Activated CD8-positive, alpha-beta memory T cell treated with anti-CD3 and anti-CD28 coated beads for 48 hours (primary cell): ENCODE data around the gene RELCH.

Experiments
- DNase-seq, 3 experiments: peaks; one replicate each; pipeline ENCODE4 v3.0.0-alpha.2; 2020; ENCODE audit warnings: low read depth in 2 of 3, low spot score in 2 of 3

Gene RELCH

DNA sequence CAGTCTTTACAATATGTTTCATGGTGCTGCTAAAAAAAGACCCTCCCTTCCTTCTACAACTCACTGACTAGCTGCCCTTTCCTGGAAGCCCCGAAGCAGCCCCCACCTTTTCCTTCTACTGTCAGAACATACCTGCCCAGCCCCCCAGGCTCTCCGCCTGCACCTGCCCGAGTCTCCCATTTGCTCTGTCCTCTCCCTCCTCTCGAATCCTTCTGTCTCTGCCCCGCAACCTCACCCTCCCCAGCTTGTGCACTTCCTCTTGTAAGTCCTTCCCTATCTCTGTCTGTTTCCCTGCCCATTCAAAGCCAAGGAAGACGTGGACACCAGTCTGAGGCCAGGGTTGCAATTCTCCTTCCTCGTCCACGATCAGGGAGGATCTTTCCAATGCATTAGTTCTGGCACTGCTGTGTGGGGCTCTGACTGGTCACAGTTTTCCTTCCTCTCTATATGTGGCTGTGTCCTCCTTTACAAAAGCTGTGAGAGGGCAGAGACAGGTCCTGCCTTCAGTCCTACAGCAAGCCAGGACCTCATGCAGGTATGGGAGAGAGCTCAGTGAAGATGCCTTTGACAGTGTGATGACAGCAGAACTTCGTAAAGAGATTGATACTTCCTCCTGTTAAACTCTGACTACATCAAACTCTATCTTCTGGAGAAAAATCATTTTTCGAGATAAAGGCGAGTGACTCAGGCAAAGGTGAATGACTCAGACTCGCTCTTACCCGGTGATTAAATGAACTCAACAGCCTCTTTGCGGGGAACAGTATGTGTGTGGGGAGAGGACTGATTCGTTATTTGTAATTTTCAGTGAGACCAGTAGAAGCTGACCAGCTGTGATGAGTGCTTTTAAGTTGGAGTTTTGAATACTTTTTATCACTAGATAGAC, 152.3 kb downstream of the RELCH start:
- no peak for DNase-seq

DNA sequence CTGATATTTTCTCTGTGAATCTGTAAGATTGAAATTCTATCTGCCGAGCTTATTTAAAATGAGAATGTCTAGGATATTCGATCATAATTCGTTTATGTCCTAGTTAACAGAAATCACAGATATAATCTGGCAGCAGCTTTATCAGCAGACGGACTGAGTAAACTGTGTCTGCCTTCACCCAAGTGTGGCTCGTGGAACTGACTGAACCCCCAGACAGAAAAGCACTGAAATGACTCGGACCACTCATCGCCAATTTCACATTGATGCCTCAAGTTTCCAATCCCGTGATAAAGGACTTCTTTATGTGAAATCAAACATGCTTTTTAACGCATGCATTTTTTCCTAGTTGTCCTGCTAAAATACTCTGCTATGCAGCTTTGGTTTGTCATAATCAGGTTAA, 153.9 kb downstream of the RELCH start:
- no peak for DNase-seq

DNA sequence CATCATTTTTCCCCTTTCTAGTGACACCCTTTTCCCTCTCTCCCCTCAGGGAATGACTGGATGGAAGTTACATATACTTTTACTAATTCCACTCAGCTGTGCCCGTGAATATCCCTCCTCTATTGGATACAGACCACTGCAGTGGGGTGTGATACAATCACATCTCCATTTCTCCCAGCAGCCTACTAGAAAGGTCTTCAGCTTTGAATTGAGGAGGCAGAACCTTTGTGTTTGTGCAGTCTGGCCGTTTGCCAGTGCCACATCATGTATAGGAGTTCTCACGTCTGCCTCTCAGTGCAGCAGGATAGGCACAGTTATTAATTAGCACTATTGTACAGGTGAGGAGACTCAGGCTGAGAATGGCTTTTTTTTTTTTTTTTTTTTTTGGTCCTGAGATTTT, 154.4 kb downstream of the RELCH start:
- DNase-seq: no peak

DNA sequence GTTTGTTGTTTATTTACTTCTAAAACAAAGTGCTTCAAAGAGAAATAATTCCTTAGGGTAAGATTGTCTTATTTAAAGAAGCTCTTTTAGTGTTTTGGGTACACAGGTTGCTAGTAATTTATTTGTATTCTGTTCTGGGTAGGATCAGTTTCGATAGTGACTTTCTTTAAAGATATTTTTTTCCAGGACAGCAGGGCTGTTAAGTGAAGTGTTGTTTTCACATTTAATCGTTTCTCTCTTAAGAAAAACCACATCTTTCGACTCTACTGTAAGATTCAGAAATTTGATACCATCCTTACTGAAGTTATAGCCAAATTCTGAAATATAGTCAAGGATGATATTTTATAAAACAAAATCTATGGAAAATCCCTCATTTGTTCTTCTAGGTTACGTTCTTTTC, 155.8 kb downstream of the RELCH start:
- DNase-seq: no peak

DNA sequence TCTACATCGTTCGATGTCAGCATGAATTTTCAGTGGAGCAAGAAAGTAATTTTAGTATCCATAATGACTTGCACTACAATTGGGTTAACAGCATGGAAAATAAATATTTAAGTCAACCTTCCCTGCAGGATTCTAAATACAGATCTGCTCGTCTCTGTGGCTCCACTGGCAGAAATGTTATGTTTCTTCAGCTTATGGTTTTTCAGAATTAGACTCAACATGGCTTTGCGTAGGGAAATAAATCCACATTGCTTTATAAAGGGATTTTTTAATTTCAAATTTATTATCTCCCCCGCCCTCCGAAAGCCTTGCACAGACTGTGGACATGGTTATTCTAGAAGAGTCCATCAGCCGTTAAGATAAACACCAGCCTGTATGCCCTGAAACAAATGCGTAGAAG, 156.3 kb downstream of the RELCH start:
- DNase-seq: no peak

DNA sequence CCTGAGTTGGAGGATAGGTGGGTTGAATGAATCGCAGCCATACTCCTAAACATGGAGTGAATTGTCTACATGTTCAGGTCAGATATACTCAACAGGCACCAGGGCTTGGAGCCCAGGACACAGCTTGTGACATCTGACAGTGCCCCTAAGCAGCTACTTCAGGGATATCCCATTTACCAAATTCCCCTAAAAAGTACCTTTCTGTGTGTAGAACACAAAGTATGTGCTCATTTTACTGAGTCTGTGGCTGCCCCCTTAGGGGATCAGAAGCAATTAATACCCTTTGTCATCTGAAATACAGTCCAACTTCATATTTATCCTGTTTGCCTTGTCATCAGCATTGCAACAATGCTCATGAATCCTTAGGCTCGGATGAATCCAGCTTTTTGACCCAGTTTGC, 158.9 kb downstream of the RELCH start:
- DNase-seq: no peak

DNA sequence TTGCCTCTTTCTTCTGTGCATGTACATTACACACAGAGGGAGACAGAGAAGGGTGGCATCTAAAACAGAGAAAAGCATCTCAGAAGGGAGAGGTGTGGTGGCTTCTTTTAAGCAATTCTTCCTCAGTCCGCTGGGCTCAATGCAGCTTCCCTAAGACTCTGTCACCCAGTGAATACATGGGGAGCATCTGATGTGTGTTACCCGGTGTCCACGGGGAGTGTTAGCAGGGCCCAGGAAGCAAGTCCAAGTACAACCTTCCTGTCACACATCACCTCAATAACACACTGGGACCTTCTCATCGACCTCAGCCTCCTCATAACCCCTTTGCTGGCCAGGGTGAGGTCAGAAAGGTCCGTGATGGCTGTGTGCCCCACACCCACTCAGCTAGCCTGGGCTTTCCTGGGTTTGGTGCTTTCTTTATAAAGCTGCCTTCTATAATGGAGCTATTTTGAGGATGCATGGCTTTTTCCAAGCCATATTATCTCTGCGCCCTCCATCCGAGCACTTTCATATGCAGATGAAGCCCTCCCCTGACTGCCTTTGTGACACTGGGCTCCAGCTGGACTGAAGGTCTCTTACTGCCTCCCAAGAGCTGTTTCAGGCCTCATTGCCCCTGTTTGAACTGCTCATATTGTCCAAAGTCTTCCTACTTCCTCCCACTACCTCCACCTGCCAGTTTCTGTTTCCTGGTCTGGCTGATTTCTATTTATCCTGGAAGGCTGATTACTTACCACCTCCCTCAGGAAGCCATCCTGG, 159.5 kb downstream of the RELCH start:
- no peak for DNase-seq

DNA sequence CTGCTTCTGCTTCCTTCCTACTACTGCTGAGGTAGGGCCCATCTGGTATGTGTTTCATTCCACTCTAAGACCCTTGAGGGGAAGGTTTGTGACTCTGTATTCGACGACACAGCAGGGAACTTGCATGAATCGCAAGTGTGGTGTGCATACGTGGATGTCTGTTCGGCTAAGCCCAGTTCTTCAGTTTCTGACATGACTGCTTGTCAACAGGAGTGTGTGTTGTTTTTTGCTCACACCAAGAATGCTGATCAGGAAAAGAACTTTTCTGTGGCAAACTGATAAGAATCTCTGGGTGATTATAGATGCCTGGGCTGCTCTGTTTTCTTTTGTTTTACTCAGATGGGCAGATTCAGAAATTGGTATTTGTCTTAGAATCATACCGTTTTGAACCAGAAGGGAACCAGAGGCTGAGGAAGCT, 160.0 kb downstream of the RELCH start:
- DNase-seq: no peak

DNA sequence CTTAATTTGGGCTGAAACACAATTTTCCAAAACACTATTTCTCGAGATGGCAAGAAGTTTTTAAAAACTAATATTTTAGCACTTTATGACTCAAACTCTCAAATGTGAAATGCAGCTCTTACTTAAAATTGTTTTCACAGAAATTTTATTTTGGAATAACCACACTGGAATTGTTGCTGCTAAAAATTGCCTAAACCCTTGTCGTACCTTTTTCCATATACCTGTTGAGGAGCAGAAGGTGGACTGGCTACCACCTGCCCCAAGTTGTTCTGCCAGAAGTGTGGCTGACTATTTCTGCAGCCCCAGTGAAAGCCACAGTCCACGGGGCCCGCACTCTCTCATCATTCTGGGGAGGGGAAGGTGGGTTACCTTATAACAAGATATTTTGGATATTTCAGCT, 161.4 kb downstream of the RELCH start:
- no peak for DNase-seq

DNA sequence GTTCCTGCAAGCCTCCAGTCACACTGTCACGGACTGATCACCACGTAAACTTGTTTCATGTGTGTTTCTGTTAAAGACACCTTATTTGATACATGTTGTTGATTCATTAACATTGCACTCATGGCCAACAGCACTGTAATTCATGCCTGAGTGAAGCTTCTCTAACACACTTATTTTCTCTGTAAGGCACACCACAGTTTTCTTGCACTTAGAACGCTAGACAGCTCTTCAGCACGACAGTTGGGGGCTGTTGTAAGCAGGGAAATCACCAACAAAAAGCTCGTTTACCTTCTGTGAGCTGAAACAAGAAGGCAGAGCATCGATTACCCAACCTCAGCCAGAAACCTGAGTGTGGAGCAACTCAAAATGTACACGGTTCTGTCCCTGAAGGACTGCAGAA, 166.1 kb downstream of the RELCH start:
- DNase-seq: no peak

DNA sequence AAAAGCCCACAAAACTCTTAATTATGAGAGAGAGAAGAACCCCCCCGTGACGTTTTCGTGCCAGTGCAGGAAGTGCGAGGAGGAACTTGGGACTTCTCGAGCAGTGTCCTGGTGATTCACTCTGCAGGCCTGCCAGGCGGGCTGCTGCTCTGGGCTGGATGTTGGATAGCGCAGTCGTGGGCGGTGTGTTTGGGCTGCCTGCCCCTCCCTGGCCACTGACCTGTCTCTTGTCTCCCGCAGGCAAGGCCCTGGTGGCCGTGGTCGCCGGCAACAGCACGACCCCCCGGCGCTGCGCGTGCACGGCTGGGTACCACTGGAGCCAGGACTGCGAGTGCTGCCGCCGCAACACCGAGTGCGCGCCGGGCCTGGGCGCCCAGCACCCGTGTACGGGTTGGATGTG, 167.1 kb downstream of the RELCH start:
- DNase-seq: no peak

DNA sequence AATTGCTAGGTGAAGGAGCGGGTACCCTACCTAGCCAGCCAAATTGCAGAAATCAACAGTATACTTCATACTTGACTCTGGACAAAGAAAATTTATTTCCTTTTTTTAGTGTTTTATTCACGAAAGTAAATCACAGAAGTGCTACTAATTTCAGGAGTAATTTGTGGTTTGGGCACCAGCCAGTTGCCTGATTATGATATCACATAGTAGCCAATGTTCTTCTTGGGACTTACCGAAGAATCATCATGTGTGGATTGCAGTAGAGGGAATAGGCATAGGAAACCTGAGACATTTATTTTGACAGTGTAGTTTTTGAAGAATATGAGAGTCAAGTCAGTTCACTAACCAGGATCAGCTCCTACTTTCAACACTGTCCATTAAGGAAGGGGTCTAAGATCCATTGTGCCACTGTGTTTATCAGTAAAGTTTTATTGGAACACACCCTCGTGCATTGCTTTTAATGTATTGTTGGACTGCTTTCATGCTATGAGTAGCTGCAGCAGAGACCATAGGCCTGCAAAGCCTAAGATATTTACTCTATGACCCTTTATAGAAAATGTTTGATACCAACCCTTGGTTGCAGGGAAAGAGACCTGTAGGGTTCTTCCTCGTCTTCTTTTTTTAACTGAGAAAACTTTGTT, 170.1 kb downstream of the RELCH start:
- DNase-seq: no peak
